LNCaP clone FGC (cell line): ENCODE measurements around the gene PIEZO2.

ENCODE experiments used
- DNase-seq: peaks from one replicate; pipeline ENCODE4 v3.0.0-alpha.2; 2011; ENCODE audit warnings: low read depth
- H3K4me3 ChIP-seq: 2 replicates; pipeline ENCODE4 v1.5.1; 2011; ENCODE audit warnings: mild to moderate bottlenecking, low read depth, low read length, control low read depth
- CTCF ChIP-seq: IDR thresholded peaks from 2 replicates; pipeline ENCODE4 v1.5.1; 2012; ENCODE audit warnings: mild to moderate bottlenecking; ENCODE audit not compliant: control insufficient read depth, insufficient read depth; ENCODE audit errors: extremely low read depth

Gene PIEZO2

GRCh38 chr18:10687161-10687925 lies 462.0 kb downstream of the PIEZO2 start:
- H3K4me3 ChIP-seq: no peak overlapping the region
- TF ChIP-seq CTCF: no peak
- DNase-seq: no peak

- TF ChIP-seq CTCF: no peak
- no peak for DNase-seq
- no peak overlapping the region for H3K4me3 ChIP-seq
Observed at GRCh38 chr18:10686308-10686707, 463.1 kb downstream of the PIEZO2 start.

DNA sequence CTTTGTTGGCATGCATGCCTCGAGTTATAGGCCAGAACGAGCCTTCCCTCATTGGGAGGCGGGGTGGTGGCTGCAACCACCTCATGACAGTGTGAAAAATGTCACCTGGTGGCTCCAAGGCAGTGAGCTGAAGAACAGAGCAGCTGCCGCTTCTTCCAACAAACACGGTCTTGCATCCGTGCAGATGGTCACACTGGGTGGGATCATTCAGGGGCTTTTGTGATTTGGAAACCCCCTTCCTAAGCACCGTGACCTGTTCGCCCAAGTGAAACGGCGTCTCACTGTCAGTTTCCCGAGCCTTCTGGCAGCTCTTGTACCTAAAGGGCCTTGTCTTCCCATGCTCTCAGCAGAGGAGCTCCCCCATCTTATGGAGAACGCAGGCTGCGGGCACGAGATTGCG lies 463.9 kb downstream of the PIEZO2 start:
- H3K4me3 ChIP-seq: no peak overlapping the region
- no peak for DNase-seq
- TF ChIP-seq CTCF: no peak

DNA sequence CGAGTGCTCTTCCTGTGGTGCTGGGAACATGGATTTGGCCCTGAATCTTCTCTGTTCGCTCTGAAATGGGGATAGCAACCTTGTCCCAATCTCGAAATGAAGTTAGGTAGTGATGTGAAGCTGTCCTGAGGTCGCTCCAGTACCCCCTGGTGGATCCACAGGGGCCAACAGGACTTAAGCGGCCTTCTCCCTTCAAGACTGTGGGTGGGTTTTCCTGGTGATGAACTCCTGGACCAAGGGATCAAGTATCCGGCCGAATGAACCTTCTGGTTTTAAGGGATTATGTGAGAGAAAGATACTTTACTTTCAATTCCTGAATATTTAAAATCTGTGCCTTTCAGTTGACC lies 467.0 kb downstream of the PIEZO2 start:
- no peak for TF ChIP-seq CTCF
- no peak for DNase-seq
- H3K4me3 ChIP-seq: no peak overlapping the region

- DNase-seq: no peak
- no peak overlapping the region for H3K4me3 ChIP-seq
- no peak for TF ChIP-seq CTCF
Observed at GRCh38 chr18:10681581-10682367, 467.6 kb downstream of the PIEZO2 start.

DNA sequence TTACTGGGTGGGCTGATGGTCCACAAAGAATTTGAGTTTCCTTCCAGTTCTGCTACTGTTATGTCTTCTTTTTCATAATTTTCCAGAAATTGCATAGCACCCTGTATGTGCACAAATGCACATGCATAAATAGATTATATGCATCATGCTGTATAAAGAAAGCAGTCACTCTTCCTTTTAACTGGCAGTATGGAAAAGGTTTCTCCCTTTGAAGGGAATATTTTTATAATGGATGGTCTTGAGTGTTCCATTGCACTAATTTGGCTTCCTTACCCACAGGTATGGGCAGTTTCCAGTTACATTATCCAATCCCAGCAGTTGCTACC lies 469.1 kb downstream of the PIEZO2 start:
- no peak overlapping the region for H3K4me3 ChIP-seq
- DNase-seq: no peak
- TF ChIP-seq CTCF: no peak
